ENCODE measurements around the gene TUFT1. TPM values are rescaled to one million over a fixed set of nuclear protein-coding genes. Genes with fewer than 3 reads are reported as not detected.
A peak's percentile ranks its signal among the peaks of the same experiment; 100 is the strongest.

Gene TUFT1
- total and polyA plus RNA-seq, 2 of the 13 experiments (the other 11 are each of a cell fraction or from before 2014, with no cell fraction given), result 6.4 to 7.3 TPM

DNA sequence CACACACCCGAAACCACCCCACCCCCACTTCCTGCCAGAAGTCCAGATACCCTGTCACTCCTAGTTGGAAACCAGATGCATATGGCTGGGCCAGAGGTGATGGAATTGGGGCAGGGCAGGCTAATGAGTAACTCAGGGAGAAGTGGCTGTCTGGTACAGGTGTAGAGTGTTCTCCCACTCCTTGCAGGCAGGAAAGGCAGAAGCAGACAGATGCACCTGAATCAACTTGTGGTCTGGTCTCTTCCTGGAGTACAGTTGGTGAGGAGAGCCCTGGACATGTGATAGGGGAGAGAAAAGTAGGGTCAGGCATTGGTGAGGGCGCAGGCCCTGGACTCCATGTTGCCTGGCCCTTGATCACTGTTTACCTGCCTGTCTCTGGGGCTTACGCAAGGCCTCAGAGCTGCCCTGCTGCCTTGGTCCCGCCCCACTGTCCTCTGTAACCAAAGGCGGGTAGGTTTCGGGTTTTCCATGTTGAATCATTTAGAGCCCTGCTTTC is 26.4 kb upstream of the TUFT1 start (continued):
- TF ChIP-seq SAP130 (CRISPR knock-in tag; IDR thresholded peaks at IDR 0.05; ENCODE audit: low read depth) (peak; percentile 81), ESRRA (CRISPR knock-in tag; IDR thresholded peaks at IDR 0.05; ENCODE audit: low read depth) (peak; percentile 41; the same call in 1 of the 2 replicates), ASH2L (IDR thresholded peaks at IDR 0.05; ENCODE audit: insufficient read length, low read depth, low read length) (peak; percentile 56), TRIM24 (CRISPR knock-in tag; IDR thresholded peaks at IDR 0.05) (no peak), FOXP1 (IDR thresholded peaks at IDR 0.05) (0 out of 2 replicates have a peak, but pooled peaks have one; percentile 39), FOXP1 (CRISPR knock-in tag; IDR thresholded peaks at IDR 0.05) (peak; percentile 67), NR2F6 (IDR thresholded peaks at IDR 0.05) (peak; percentile 51; the same call in 1 of the 2 replicates), NR2F6 (CRISPR knock-in tag; IDR thresholded peaks at IDR 0.05) (peak; percentile 35; the same call in 1 of the 2 replicates), ZNF570 (CRISPR knock-in tag; IDR thresholded peaks at IDR 0.05; ENCODE audit: borderline replicate concordance) (no peak), FOXO1 (CRISPR knock-in tag; IDR thresholded peaks at IDR 0.05) (peak; percentile 87), ZFP62 (CRISPR knock-in tag; IDR thresholded peaks at IDR 0.05) (no peak), ZBTB38 (CRISPR knock-in tag; IDR thresholded peaks at IDR 0.05) (0 out of 2 replicates have a peak, but pooled peaks have one; percentile 28), ZSCAN29 (CRISPR knock-in tag; conservative IDR thresholded peaks at IDR 0.05) (0 out of 2 replicates have a peak, but pooled peaks have one; percentile 58), STAG1 (CRISPR knock-in tag; IDR thresholded peaks at IDR 0.05) (no peak), TBX3 (IDR thresholded peaks at IDR 0.05; ENCODE audit: borderline replicate concordance) (no peak)
- TF ChIP-seq, protein P1, sequence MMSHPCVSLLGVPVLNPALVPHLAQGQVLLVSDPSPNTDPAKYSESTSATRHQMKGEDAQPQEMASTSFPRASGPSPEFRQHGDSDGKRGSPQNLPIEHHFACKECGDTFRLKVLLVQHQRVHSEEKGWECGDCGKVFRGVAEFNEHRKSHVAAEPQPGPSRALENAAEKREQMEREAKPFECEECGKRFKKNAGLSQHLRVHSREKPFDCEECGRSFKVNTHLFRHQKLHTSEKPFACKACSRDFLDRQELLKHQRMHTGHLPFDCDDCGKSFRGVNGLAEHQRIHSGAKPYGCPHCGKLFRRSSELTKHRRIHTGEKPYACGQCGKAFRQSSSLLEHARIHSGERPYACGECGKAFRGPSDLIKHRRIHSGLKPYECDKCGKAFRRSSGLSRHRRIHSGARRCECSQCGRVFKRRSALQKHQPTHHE (CRISPR knock-in tag; IDR thresholded peaks at IDR 0.05; ENCODE audit: borderline replicate concordance), result peak; percentile 52; the same call in 1 of the 2 replicates
- TF ChIP-seq, protein P2, sequence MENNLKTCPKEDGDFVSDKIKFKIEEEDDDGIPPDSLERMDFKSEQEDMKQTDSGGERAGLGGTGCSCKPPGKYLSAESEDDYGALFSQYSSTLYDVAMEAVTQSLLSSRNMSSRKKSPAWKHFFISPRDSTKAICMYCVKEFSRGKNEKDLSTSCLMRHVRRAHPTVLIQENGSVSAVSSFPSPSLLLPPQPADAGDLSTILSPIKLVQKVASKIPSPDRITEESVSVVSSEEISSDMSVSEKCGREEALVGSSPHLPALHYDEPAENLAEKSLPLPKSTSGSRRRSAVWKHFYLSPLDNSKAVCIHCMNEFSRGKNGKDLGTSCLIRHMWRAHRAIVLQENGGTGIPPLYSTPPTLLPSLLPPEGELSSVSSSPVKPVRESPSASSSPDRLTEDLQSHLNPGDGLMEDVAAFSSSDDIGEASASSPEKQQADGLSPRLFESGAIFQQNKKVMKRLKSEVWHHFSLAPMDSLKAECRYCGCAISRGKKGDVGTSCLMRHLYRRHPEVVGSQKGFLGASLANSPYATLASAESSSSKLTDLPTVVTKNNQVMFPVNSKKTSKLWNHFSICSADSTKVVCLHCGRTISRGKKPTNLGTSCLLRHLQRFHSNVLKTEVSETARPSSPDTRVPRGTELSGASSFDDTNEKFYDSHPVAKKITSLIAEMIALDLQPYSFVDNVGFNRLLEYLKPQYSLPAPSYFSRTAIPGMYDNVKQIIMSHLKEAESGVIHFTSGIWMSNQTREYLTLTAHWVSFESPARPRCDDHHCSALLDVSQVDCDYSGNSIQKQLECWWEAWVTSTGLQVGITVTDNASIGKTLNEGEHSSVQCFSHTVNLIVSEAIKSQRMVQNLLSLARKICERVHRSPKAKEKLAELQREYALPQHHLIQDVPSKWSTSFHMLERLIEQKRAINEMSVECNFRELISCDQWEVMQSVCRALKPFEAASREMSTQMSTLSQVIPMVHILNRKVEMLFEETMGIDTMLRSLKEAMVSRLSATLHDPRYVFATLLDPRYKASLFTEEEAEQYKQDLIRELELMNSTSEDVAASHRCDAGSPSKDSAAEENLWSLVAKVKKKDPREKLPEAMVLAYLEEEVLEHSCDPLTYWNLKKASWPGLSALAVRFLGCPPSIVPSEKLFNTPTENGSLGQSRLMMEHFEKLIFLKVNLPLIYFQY (CRISPR knock-in tag; IDR thresholded peaks at IDR 0.05; ENCODE audit: borderline replicate concordance), result peak; percentile 36; the same call in 1 of the 2 replicates
- TF ChIP-seq, protein P3, sequence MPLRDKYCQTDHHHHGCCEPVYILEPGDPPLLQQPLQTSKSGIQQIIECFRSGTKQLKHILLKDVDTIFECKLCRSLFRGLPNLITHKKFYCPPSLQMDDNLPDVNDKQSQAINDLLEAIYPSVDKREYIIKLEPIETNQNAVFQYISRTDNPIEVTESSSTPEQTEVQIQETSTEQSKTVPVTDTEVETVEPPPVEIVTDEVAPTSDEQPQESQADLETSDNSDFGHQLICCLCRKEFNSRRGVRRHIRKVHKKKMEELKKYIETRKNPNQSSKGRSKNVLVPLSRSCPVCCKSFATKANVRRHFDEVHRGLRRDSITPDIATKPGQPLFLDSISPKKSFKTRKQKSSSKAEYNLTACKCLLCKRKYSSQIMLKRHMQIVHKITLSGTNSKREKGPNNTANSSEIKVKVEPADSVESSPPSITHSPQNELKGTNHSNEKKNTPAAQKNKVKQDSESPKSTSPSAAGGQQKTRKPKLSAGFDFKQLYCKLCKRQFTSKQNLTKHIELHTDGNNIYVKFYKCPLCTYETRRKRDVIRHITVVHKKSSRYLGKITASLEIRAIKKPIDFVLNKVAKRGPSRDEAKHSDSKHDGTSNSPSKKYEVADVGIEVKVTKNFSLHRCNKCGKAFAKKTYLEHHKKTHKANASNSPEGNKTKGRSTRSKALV (CRISPR knock-in tag; IDR thresholded peaks at IDR 0.05), result peak; percentile 55; the same call in 1 of the 2 replicates
- TF ChIP-seq, protein P4, sequence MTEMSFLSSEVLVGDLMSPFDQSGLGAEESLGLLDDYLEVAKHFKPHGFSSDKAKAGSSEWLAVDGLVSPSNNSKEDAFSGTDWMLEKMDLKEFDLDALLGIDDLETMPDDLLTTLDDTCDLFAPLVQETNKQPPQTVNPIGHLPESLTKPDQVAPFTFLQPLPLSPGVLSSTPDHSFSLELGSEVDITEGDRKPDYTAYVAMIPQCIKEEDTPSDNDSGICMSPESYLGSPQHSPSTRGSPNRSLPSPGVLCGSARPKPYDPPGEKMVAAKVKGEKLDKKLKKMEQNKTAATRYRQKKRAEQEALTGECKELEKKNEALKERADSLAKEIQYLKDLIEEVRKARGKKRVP (CRISPR knock-in tag; IDR thresholded peaks at IDR 0.05), result peak in 1 of 2 experiments; percentile 30; a peak in 1 of 4 replicates
- TF ChIP-seq, protein P5, sequence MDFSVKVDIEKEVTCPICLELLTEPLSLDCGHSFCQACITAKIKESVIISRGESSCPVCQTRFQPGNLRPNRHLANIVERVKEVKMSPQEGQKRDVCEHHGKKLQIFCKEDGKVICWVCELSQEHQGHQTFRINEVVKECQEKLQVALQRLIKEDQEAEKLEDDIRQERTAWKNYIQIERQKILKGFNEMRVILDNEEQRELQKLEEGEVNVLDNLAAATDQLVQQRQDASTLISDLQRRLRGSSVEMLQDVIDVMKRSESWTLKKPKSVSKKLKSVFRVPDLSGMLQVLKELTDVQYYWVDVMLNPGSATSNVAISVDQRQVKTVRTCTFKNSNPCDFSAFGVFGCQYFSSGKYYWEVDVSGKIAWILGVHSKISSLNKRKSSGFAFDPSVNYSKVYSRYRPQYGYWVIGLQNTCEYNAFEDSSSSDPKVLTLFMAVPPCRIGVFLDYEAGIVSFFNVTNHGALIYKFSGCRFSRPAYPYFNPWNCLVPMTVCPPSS (IDR thresholded peaks at IDR 0.05), result no peak
